T1000 (cell line): Measurements from ENCODE around the gene VSIG1.

Experiments used
- DNase-seq: peaks from one replicate; lab custom pipeline; 2025; ENCODE audit warnings: mixed read lengths; lab: John Stamatoyannopoulos, UW

The VSIG1 gene

DNA sequence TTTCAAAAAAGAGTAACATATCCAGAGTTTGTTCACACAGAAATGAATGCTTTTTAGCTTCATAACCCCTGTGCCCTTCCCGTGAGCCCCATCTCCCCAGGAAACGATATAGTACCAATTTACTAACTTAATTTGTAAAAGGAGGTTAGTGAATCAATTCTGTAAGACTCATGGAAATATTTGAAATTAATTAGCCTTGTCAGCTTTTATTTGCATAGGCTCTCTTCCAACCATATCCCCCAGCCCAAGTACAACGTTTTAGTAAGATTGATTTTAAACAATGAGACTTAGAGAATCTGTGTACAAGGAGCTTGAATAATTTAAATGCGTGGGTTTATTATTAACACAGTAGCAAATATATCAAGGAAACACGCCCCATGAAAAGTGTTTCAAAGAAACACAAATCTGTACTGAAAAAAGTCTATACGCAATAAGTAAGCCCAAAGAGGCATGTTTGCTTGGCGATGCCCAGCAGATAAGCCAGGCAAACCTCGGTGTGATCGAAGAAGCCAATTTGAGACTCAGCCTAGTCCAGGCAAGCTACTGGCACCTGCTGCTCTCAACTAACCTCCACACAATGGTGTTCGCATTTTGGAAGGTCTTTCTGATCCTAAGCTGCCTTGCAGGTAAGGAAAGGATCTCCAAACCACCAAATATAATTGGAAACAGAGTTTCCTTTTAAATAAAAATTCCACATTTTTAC is at the start of gene VSIG1:
Gene VSIG1 (plus strand): TSS at position 512 of the 703 bp plus-strand sequence. CDS start 66 bp downstream, at position 578.
- DNase-seq: no peak

- DNase-seq: no peak
Measured at GRCh38 chrX:107996124-107996523, 48.7 kb upstream of the VSIG1 start.

GRCh38 chrX:108000751-108001150 is 44.1 kb upstream of the VSIG1 start:
- DNase-seq: no peak

- no peak for DNase-seq
Measured at GRCh38 chrX:108001218-108001814, 43.5 kb upstream of the VSIG1 start.

- no peak for DNase-seq
Measured at GRCh38 chrX:108018656-108019381, 26.0 kb upstream of the VSIG1 start.

GRCh38 chrX:108019382-108019875 is 25.4 kb upstream of the VSIG1 start:
- DNase-seq: no peak

GRCh38 chrX:108020631-108021030 is 24.2 kb upstream of the VSIG1 start:
- no peak for DNase-seq

GRCh38 chrX:108022491-108023089 is 22.3 kb upstream of the VSIG1 start:
- DNase-seq: no peak

DNA sequence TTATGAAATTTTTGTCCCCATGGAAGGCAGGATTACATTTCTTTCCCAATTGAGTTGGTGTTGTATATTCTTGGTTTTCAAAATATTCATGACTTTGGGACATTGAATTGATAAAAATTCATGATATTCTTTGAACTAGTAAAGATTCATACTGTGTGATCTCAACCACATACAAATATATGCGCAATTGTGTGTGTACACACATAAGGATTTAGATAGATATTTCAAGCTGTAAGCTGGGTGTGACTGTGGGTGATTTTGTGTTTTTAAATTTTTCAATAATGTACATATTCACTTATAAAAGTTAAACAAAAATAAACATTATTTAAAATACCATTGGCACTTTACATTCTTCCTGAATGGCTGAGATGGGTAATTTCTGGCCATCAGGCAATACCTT is 19.5 kb upstream of the VSIG1 start:
- no peak for DNase-seq

DNA sequence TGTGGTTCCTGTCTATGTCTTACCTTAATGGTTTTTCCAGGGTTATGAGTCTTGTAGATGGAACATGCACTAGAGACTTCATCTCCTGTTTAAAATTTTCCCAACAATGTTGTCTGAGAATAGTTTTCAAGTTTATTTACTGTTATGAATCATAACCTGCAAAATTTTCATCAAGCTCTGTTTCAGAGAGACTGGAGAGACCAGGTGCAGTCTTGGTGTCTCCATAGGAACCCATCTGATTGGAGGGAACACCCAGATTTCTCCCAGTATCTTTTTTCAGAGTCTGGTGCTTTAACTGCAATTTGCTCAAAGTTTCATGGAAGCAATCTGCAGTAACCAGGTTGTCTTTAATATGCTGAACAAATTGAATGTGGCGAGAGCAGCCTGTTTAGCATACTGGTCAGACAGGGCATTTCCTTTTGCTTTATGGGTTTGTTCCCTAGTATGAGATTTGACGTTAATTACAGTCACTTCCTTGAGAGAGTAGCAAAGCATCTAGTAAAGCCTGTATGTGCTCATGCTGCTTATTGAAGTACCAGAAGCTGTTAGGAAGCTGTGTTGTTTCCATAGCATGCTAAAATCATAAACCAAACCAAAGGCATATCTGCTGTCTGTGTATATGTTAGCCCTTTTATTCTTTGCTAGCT is 18.8 kb upstream of the VSIG1 start:
- DNase-seq: no peak

GRCh38 chrX:108028854-108029253 is 16.0 kb upstream of the VSIG1 start:
- no peak for DNase-seq

DNA sequence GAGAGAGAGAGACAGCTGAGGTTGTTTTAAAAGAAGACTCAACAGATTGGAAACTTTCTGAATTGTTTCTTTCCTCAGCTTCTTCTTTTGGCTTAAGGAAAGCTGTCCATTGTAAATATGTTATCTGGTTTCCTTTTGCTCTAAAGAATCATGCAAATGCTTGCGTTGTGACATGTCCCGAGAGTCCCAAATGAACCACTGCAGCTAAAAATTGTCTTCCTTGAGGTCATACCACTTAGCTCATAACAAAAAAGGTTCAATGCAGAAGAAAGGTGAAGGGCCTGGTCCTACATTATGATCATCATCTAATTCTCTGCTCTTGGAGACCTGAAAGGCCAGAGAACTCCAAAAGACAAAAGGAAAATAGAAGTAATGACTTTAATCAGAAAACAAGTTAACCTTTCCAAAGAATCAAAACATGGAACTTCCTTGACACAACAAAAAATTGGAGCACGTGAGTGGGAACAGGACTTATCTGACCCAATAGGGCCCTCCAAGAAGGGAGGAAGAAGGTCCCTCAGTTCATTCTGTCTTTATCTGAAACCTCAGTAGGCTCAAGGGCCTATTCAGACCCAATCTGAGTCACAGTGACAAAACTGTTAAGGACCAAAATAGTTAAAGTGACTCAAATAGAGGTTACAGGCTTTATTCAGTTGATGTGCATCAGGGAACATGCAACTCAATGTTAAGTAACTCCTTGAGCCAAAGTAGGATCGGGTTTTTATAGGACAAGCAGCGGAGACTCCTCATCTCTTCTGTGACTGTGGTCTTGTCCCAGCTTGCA is 14.7 kb upstream of the VSIG1 start:
- no peak for DNase-seq

DNA sequence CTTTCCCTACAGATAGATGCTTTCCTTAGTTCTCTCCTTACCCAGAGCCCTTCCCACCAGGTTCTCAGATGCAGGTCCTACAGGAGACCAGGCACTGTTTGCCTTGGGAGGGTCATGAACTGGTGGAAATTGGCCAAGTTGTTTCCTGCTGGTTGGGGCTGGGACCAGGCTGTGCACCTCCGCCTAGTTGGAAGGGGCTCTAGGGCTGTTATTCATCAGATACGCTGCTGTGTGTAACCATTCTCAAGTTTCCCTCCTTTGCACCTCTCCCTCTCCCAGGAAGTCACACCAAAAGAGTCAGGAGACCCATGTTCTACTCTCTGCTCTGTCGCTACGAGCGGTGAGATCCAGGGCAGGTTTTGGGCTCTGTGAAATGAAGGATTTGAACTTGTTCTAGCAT is 11.9 kb upstream of the VSIG1 start:
- no peak for DNase-seq

- no peak for DNase-seq
Measured at GRCh38 chrX:108033890-108034289, 11.0 kb upstream of the VSIG1 start.

DNA sequence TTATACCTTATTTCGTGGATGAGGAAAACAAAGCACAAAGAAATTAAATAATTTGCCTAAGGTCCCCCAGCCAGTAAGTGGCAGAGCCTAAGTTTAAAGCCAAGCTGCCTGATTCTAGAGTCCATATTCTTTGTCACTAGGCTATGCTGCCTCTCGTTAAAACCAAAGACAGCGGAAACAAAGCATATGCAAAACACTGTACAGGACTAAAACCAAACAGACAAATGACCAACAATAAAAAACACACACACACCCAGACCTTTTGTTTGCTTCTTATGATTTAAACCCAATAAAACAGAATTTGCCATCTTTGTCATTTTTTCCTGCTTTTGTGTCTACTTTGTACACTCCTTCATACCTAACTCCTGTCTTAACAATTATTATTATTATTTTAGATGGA is 10.1 kb upstream of the VSIG1 start:
- no peak for DNase-seq

- DNase-seq: no peak
Measured at GRCh38 chrX:108036298-108036973, 8.4 kb upstream of the VSIG1 start.

GRCh38 chrX:108049649-108050048 is 4.8 kb downstream of the VSIG1 start:
- no peak for DNase-seq

GRCh38 chrX:108053218-108053617 is 8.4 kb downstream of the VSIG1 start:
- DNase-seq: no peak

DNA sequence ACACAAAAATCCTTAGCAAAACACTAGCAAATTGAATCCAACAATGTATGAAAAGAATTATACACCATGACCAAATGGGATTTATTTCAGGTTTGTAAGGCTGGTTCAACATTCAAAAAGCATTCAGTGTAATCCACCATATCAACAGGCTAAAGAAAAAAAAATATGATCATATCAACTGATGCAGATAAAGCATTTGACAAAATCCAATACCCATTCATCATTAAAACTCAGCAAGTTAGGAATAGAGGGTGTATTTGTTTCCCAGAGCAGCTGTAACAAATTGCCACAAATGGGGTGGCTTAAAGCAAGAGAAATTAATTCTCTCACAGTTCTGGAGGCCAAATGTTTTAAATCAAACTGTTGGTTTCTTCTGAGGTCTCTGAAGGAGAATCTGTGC is 10.7 kb downstream of the VSIG1 start:
- no peak for DNase-seq

- DNase-seq: no peak
Measured at GRCh38 chrX:108059801-108060200, 14.9 kb downstream of the VSIG1 start.

GRCh38 chrX:108064001-108064400 is 19.1 kb downstream of the VSIG1 start:
- DNase-seq: no peak
